GM12878 (cell line): Measurements from ENCODE around the gene LIG4.

Experiments
- E2F4 ChIP-seq: IDR thresholded peaks from 2 replicates; pipeline ENCODE4 v1.6.1; 2012; ENCODE audit warnings: low read depth, low read length, improper control_type of control experiment
- HCFC1 ChIP-seq: fragments of 150-350 bp; IDR thresholded peaks from 2 replicates; pipeline ENCODE4 v1.6.1; 2014; ENCODE audit warnings: low read length
- SREBF2 ChIP-seq: IDR thresholded peaks from 2 replicates; pipeline ENCODE4 v1.6.1; 2012; ENCODE audit warnings: mild to moderate bottlenecking, low read length
- TBL1XR1 ChIP-seq: IDR thresholded peaks from 2 replicates; pipeline ENCODE4 v1.6.1; 2012; ENCODE audit warnings: low read depth, low read length, improper control_type of control experiment
- ZNF274 ChIP-seq: IDR thresholded peaks from one replicate; pipeline ENCODE4 v1.8.0; 2011; ENCODE audit not compliant: insufficient read length, insufficient read depth

- TF ChIP-seq SREBF2: no peak
- TF ChIP-seq TBL1XR1: no peak
- TF ChIP-seq ZNF274: no peak
- TF ChIP-seq HCFC1: no peak
- no peak for TF ChIP-seq E2F4
These were observed 1.4 kb downstream of the LIG4 start for GRCh38 chr13:108213946-108214345.
